ENCODE results near the gene LPIN1.
"Not testable (repeated sequence)": the region's sequence is repeated elsewhere in the genome, so short reads cannot be mapped to it uniquely, and the experiment has no call there.

Gene LPIN1

GRCh38 chr2:11811036-11811654, 64.7 kb downstream of the LPIN1 start:
- Mint-ChIP-seq H3K4me1 (peaks cover 22% of the 10 kb centered on the region), H3K4me3 (no peak overlapping the region), H3K36me3 (peaks cover 87% of the 10 kb centered on the region), H3K27ac (peak overlapping the region; percentile 40), H3K9me3 (no peaks in the 10 kb centered on the region)
- ATAC-seq (no peak), DNase-seq (ENCODE audit: low spot score in 2 of 2) (no peak)

GRCh38 chr2:11812466-11813248, 66.2 kb downstream of the LPIN1 start:
- peaks cover 87% of the 10 kb centered on the region for H3K36me3 Mint-ChIP-seq

GRCh38 chr2:11813345-11813744, 66.9 kb downstream of the LPIN1 start:
- not testable (repeated sequence) for H3K27ac Mint-ChIP-seq; H3K9me3 Mint-ChIP-seq; ATAC-seq; DNase-seq (ENCODE audit: low spot score in 2 of 2); H3K4me3 Mint-ChIP-seq
- Mint-ChIP-seq H3K4me1 (peaks cover 15% of the 10 kb centered on the region), H3K36me3 (peaks cover 87% of the 10 kb centered on the region)

More at GRCh38 chr2:11812466-11813248, 66.2 kb downstream of the LPIN1 start:
- H3K4me3 Mint-ChIP-seq: no peak overlapping the region
- no peak overlapping the region for H3K27ac Mint-ChIP-seq
- peaks cover 21% of the 10 kb centered on the region for H3K4me1 Mint-ChIP-seq
- ATAC-seq (no peak), DNase-seq (ENCODE audit: low spot score in 2 of 2) (no peak)
- H3K9me3 Mint-ChIP-seq: no peaks in the 10 kb centered on the region

GRCh38 chr2:11813951-11814350, 67.5 kb downstream of the LPIN1 start:
- H3K9me3 Mint-ChIP-seq: no peaks in the 10 kb centered on the region
- H3K27ac Mint-ChIP-seq: no peak overlapping the region
- DNase-seq (ENCODE audit: low spot score in 2 of 2): no peak
- H3K4me1 Mint-ChIP-seq: peaks cover 15% of the 10 kb centered on the region
- ATAC-seq: no peak
- peaks cover 89% of the 10 kb centered on the region for H3K36me3 Mint-ChIP-seq
- no peak overlapping the region for H3K4me3 Mint-ChIP-seq

GRCh38 chr2:11814979-11815510, 68.6 kb downstream of the LPIN1 start:
- ATAC-seq (no peak), DNase-seq (ENCODE audit: low spot score in 2 of 2) (no peak)
- H3K9me3 Mint-ChIP-seq: no peaks in the 10 kb centered on the region
- no peak overlapping the region for H3K4me3 Mint-ChIP-seq
- H3K27ac Mint-ChIP-seq: no peak overlapping the region
- peaks cover 15% of the 10 kb centered on the region for H3K4me1 Mint-ChIP-seq
- H3K36me3 Mint-ChIP-seq: peaks cover 98% of the 10 kb centered on the region

- not testable (repeated sequence) for ATAC-seq; H3K4me3 Mint-ChIP-seq; DNase-seq (ENCODE audit: low spot score in 2 of 2); H3K27ac Mint-ChIP-seq; H3K9me3 Mint-ChIP-seq
- Mint-ChIP-seq H3K4me1 (peaks cover 15% of the 10 kb centered on the region), H3K36me3 (peaks cover 98% of the 10 kb centered on the region)
Observed at GRCh38 chr2:11816935-11817334, 70.5 kb downstream of the LPIN1 start.

GRCh38 chr2:11819235-11819729, 72.8 kb downstream of the LPIN1 start:
- Mint-ChIP-seq H3K4me3 (no peak overlapping the region), H3K36me3 (peaks cover 100% of the 10 kb centered on the region), H3K9me3 (no peaks in the 10 kb centered on the region), H3K27ac (no peak overlapping the region), H3K4me1 (peaks cover 5% of the 10 kb centered on the region)
- ATAC-seq (no peak), DNase-seq (ENCODE audit: low spot score in 2 of 2) (no peak)

GRCh38 chr2:11820650-11821049, 74.2 kb downstream of the LPIN1 start:
- DNase-seq (ENCODE audit: low spot score in 2 of 2) (no peak), ATAC-seq (no peak)
- Mint-ChIP-seq H3K4me3 (no peak overlapping the region), H3K36me3 (peaks cover 100% of the 10 kb centered on the region), H3K9me3 (no peaks in the 10 kb centered on the region), H3K27ac (no peak overlapping the region), H3K4me1 (peaks cover under 1% of the 10 kb centered on the region)

- no peaks in the 10 kb centered on the region for H3K4me1 Mint-ChIP-seq
- no peak for ATAC-seq
- peaks cover 100% of the 10 kb centered on the region for H3K36me3 Mint-ChIP-seq
- no peak overlapping the region for H3K27ac Mint-ChIP-seq
- H3K9me3 Mint-ChIP-seq: no peaks in the 10 kb centered on the region
- DNase-seq (ENCODE audit: low spot score in 2 of 2): no peak
- no peak overlapping the region for H3K4me3 Mint-ChIP-seq
Observed at GRCh38 chr2:11821705-11822104, 75.3 kb downstream of the LPIN1 start.

- peaks cover 100% of the 10 kb centered on the region for H3K36me3 Mint-ChIP-seq
- not testable (repeated sequence) for H3K9me3 Mint-ChIP-seq; H3K4me1 Mint-ChIP-seq; H3K27ac Mint-ChIP-seq; H3K4me3 Mint-ChIP-seq; ATAC-seq; DNase-seq (ENCODE audit: low spot score in 2 of 2)
Observed at GRCh38 chr2:11822359-11822745, 75.9 kb downstream of the LPIN1 start.

GRCh38 chr2:11822746-11823451, 76.5 kb downstream of the LPIN1 start:
- DNase-seq (ENCODE audit: low spot score in 2 of 2) (no peak), ATAC-seq (no peak)
- peaks cover 7% of the 10 kb centered on the region for H3K4me1 Mint-ChIP-seq
- peaks cover 100% of the 10 kb centered on the region for H3K36me3 Mint-ChIP-seq
- H3K27ac Mint-ChIP-seq: no peak overlapping the region
- H3K4me3 Mint-ChIP-seq: no peak overlapping the region
- no peaks in the 10 kb centered on the region for H3K9me3 Mint-ChIP-seq

- H3K27ac Mint-ChIP-seq: no peak overlapping the region
- DNase-seq (ENCODE audit: low spot score in 2 of 2) (no peak), ATAC-seq (no peak)
- H3K36me3 Mint-ChIP-seq: peaks cover 85% of the 10 kb centered on the region
- H3K9me3 Mint-ChIP-seq: no peaks in the 10 kb centered on the region
- no peak overlapping the region for H3K4me3 Mint-ChIP-seq
- peaks cover 21% of the 10 kb centered on the region for H3K4me1 Mint-ChIP-seq
Observed at GRCh38 chr2:11824901-11825828, 78.7 kb downstream of the LPIN1 start.

GRCh38 chr2:11827547-11827946, 81.1 kb downstream of the LPIN1 start:
- H3K4me1 Mint-ChIP-seq: peaks cover 32% of the 10 kb centered on the region
- DNase-seq (ENCODE audit: low spot score in 2 of 2): peak in 1 of 2 donors; percentile 61
- ATAC-seq: peak; percentile 68
- no peaks in the 10 kb centered on the region for H3K9me3 Mint-ChIP-seq
- no peak overlapping the region for H3K4me3 Mint-ChIP-seq
- H3K36me3 Mint-ChIP-seq: peaks cover 66% of the 10 kb centered on the region
- H3K27ac Mint-ChIP-seq: no peak overlapping the region

GRCh38 chr2:11828933-11829323, 82.5 kb downstream of the LPIN1 start:
- H3K4me3 Mint-ChIP-seq: no peak overlapping the region
- DNase-seq (ENCODE audit: low spot score in 2 of 2): no peak
- H3K36me3 Mint-ChIP-seq: peaks cover 52% of the 10 kb centered on the region
- ATAC-seq: no peak
- peaks cover 32% of the 10 kb centered on the region for H3K4me1 Mint-ChIP-seq
- H3K9me3 Mint-ChIP-seq: no peaks in the 10 kb centered on the region
- no peak overlapping the region for H3K27ac Mint-ChIP-seq
